GM10266 (cell line): ENCODE data around the gene TSPAN14.

Experiments used
- DNase-seq: peaks from one replicate; pipeline ENCODE4 v3.0.0; 2012; ENCODE audit errors: extremely low spot score
- TF ChIP-seq, protein P1 (sequence below): IDR thresholded peaks from 2 replicates; pipeline ENCODE4 v1.5.1; 2012; ENCODE audit warnings: mild to moderate bottlenecking, low read depth; ENCODE audit not compliant: control insufficient read depth, insufficient read depth; ENCODE audit errors: missing control alignments

The TSPAN14 gene

DNA sequence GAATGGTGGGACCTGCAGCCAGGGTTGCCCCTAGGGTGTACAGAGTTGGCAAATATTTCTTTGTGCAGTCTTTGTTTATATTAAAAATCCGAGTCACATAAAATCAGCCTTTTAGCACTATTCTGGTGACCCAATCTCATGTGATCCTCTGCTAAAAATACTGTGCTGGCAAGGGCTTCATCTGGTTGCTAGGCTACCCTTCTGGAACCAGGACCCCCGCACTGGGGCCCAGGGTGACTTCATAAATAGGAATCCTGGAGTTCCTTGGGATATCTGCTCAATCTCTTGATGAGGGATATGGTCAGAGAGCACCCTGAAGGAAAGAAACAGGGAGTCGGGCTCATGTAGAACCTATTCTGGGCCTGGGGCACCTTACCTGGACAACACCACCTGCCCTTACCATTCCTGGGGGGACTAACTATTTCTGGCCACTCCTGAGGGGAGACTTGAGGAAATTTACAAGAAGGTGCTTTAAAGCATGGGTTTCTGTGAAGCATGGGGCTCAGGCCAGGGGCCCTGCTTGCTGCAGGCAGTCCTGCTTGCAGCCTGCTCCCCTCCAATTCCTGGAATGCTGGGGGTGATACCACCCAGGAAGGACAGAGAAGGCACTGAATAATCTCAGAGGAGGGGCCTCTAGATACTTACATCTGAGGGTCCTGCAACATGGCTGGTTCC is 128.3 kb downstream of the TSPAN14 start:
- DNase-seq: no peak
- TF ChIP-seq, protein P1, sequence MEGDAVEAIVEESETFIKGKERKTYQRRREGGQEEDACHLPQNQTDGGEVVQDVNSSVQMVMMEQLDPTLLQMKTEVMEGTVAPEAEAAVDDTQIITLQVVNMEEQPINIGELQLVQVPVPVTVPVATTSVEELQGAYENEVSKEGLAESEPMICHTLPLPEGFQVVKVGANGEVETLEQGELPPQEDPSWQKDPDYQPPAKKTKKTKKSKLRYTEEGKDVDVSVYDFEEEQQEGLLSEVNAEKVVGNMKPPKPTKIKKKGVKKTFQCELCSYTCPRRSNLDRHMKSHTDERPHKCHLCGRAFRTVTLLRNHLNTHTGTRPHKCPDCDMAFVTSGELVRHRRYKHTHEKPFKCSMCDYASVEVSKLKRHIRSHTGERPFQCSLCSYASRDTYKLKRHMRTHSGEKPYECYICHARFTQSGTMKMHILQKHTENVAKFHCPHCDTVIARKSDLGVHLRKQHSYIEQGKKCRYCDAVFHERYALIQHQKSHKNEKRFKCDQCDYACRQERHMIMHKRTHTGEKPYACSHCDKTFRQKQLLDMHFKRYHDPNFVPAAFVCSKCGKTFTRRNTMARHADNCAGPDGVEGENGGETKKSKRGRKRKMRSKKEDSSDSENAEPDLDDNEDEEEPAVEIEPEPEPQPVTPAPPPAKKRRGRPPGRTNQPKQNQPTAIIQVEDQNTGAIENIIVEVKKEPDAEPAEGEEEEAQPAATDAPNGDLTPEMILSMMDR: no peak
